ENCODE data around the gene BACE1. TPM values are rescaled to one million over a fixed set of nuclear protein-coding genes. Genes with fewer than 3 reads are reported as not detected.
A peak's percentile ranks its signal among the peaks of the same experiment; 100 is the strongest.

BACE1 gene
- total and polyA plus RNA-seq, 2 of the 13 experiments (the other 11 are each of a cell fraction or from before 2014, with no cell fraction given), result 7.5 to 17.9 TPM

DNA sequence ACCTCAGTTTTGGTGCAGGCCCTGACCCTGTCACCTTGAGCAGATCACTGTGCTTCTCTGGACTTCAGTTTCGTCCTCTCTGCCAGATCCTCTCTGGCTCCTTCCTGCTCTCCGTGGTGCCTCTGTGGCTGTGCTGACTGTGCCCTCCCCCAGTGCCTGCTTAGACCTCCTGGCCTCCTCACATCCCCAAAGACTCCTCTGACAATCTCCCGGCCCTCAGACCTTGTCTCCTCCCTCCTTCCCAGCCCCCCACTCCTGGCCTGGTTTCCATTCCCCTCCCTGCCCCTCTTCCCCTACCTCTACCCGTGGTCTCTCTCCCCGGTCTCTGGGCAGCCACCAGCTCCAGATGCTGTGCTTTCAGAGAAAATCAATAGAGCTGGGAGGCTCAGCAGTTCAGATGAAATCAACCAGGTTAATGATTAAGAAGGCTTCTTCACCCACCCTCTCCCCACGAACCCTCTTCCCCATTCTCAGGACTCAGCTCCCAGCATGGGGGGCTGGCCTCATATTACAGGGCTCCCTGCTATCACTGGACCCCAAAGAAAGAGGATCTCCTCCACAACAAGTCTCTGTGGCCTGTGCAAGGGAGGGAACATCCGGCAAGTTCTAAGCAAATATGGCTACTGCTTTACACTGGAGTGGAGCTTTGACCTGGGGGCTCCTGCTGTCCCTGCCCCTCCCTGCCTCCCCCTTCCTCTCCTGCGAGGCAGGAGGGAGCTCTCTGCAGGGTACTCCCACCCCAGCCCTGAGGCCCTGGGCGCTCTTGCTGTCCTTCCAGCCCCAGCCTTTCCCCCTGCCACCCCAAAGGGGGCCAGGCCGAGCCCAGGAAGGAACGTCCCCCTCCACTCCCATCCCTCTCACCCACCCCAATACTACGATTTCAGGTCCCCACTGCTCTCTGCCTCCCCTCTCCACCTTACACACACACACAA is 16.4 kb downstream of the BACE1 start (continued):
- TF ChIP-seq, protein P1, sequence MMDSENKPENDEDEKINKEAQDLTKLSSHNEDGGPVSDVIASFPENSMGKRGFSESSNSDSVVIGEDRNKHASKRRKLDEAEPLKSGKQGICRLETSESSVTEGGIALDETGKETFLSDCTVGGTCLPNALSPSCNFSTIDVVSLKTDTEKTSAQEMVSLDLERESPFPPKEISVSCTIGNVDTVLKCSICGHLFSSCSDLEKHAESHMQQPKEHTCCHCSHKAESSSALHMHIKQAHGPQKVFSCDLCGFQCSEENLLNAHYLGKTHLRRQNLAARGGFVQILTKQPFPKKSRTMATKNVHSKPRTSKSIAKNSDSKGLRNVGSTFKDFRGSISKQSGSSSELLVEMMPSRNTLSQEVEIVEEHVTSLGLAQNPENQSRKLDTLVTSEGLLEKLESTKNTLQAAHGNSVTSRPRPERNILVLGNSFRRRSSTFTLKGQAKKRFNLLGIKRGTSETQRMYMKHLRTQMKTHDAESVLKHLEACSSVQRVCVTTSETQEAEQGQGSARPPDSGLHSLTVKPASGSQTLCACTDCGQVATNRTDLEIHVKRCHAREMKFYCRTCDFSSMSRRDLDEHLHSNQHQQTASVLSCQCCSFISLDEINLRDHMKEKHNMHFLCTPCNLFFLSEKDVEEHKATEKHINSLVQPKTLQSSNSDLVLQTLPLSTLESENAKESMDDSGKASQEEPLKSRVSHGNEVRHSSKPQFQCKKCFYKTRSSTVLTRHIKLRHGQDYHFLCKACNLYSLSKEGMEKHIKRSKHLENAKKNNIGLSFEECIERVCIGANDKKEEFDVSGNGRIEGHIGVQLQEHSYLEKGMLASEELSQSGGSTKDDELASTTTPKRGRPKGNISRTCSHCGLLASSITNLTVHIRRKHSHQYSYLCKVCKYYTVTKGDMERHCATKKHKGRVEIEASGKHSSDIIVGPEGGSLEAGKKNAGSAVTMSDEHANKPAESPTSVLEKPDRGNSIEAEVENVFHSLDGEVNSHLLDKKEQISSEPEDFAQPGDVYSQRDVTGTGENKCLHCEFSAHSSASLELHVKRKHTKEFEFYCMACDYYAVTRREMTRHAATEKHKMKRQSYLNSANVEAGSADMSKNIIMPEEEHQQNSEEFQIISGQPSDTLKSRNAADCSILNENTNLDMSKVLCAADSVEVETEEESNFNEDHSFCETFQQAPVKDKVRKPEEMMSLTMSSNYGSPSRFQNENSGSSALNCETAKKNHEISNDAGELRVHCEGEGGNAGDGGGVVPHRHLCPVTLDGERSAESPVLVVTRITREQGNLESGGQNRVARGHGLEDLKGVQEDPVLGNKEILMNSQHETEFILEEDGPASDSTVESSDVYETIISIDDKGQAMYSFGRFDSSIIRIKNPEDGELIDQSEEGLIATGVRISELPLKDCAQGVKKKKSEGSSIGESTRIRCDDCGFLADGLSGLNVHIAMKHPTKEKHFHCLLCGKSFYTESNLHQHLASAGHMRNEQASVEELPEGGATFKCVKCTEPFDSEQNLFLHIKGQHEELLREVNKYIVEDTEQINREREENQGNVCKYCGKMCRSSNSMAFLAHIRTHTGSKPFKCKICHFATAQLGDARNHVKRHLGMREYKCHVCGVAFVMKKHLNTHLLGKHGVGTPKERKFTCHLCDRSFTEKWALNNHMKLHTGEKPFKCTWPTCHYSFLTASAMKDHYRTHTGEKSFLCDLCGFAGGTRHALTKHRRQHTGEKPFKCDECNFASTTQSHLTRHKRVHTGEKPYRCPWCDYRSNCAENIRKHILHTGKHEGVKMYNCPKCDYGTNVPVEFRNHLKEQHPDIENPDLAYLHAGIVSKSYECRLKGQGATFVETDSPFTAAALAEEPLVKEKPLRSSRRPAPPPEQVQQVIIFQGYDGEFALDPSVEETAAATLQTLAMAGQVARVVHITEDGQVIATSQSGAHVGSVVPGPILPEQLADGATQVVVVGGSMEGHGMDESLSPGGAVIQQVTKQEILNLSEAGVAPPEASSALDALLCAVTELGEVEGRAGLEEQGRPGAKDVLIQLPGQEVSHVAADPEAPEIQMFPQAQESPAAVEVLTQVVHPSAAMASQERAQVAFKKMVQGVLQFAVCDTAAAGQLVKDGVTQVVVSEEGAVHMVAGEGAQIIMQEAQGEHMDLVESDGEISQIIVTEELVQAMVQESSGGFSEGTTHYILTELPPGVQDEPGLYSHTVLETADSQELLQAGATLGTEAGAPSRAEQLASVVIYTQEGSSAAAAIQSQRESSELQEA (CRISPR knock-in tag; IDR thresholded peaks at IDR 0.05; ENCODE audit: not compliant biosample characterization), result no peak
- TF ChIP-seq SP2 (CRISPR knock-in tag; IDR thresholded peaks at IDR 0.05), result no peak
- TF ChIP-seq, protein P2, sequence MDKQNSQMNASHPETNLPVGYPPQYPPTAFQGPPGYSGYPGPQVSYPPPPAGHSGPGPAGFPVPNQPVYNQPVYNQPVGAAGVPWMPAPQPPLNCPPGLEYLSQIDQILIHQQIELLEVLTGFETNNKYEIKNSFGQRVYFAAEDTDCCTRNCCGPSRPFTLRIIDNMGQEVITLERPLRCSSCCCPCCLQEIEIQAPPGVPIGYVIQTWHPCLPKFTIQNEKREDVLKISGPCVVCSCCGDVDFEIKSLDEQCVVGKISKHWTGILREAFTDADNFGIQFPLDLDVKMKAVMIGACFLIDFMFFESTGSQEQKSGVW (CRISPR knock-in tag; IDR thresholded peaks at IDR 0.05; ENCODE audit: borderline replicate concordance), result no peak
- TF ChIP-seq ZNF550 (CRISPR knock-in tag; IDR thresholded peaks at IDR 0.05; ENCODE audit: borderline replicate concordance), result no peak
- no peak for TF ChIP-seq ZNF329 (CRISPR knock-in tag; IDR thresholded peaks at IDR 0.05; ENCODE audit: low read depth)
- TF ChIP-seq ZNF570 (CRISPR knock-in tag; IDR thresholded peaks at IDR 0.05; ENCODE audit: borderline replicate concordance), result no peak; the same call in 1 of the 2 replicates
- no peak for TF ChIP-seq ZNF614 (CRISPR knock-in tag; IDR thresholded peaks at IDR 0.05; ENCODE audit: borderline replicate concordance)
- TF ChIP-seq ISX (CRISPR knock-in tag; conservative IDR thresholded peaks at IDR 0.05), result 0 out of 2 replicates have a peak, but pooled peaks have one; percentile 33
- TF ChIP-seq, protein P3, sequence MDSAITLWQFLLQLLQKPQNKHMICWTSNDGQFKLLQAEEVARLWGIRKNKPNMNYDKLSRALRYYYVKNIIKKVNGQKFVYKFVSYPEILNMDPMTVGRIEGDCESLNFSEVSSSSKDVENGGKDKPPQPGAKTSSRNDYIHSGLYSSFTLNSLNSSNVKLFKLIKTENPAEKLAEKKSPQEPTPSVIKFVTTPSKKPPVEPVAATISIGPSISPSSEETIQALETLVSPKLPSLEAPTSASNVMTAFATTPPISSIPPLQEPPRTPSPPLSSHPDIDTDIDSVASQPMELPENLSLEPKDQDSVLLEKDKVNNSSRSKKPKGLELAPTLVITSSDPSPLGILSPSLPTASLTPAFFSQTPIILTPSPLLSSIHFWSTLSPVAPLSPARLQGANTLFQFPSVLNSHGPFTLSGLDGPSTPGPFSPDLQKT (CRISPR knock-in tag; IDR thresholded peaks at IDR 0.05; ENCODE audit: borderline replicate concordance), result no peak
- no peak for TF ChIP-seq NAIF1 (CRISPR knock-in tag; IDR thresholded peaks at IDR 0.05; ENCODE audit: borderline replicate concordance)
- no peak for TF ChIP-seq ZNF20 (CRISPR knock-in tag; IDR thresholded peaks at IDR 0.05)
- no peak for TF ChIP-seq SETDB1 (CRISPR knock-in tag; IDR thresholded peaks at IDR 0.05; ENCODE audit: borderline replicate concordance)
- TF ChIP-seq ZNF264 (CRISPR knock-in tag; IDR thresholded peaks at IDR 0.05), result peak; percentile 67
- no peak for TF ChIP-seq ZNF530 (CRISPR knock-in tag; IDR thresholded peaks at IDR 0.05; ENCODE audit: low read depth)
- no peak for TF ChIP-seq NPAS2 (CRISPR knock-in tag; IDR thresholded peaks at IDR 0.05; ENCODE audit: borderline replicate concordance)
